Ectodermal cell (in vitro differentiated cells): ENCODE measurements around the gene COL6A3.

ENCODE experiments used
- H3K27ac ChIP-seq: 2 replicates; pipeline ENCODE4 v1.7.0; 2013; ENCODE audit warnings: mild to moderate bottlenecking, low read depth, low read length; ENCODE audit not compliant: insufficient read depth, poor library complexity, severe bottlenecking
- H3K27me3 ChIP-seq: 2 replicates; pipeline ENCODE4 v1.7.0; 2013; ENCODE audit warnings: mild to moderate bottlenecking, low read length; ENCODE audit not compliant: insufficient read depth, control insufficient read depth, poor library complexity, severe bottlenecking
- H3K36me3 ChIP-seq: one replicate; pipeline ENCODE4 v1.7.0; 2013; ENCODE audit warnings: low read length; ENCODE audit not compliant: control insufficient read depth, insufficient read depth
- H3K4me1 ChIP-seq: one replicate; pipeline ENCODE4 v1.7.0; 2013; ENCODE audit warnings: low read length; ENCODE audit not compliant: control insufficient read depth, insufficient read depth
- H3K4me3 ChIP-seq: 2 replicates; pipeline ENCODE4 v1.7.0; 2013; ENCODE audit warnings: low read depth, low read length, control low read depth; ENCODE audit not compliant: insufficient read depth
- H3K9me3 ChIP-seq: 2 replicates; pipeline ENCODE4 v1.7.0; 2013; ENCODE audit warnings: mild to moderate bottlenecking, low read length, moderate library complexity; ENCODE audit not compliant: control insufficient read depth
- WGBS, 2 experiments: methylation state at CpG; one replicate each; pipeline ENCODE4 v1.1.7; 2013; ENCODE audit warnings: missing lambda C conversion rate in 2 of 2; 5-methylcytosine and 5-hydroxymethylcytosine counted together

Gene COL6A3

GRCh38 chr2:237431372-237431771, 17.4 kb upstream of the COL6A3 start:
- WGBS, 2 experiments, result 85% methylated on average over 1 of the region's 1 CpG; no CpG with 5 or more reads in 1 of the 2 experiments
- no peaks in the 10 kb centered on the region for H3K9me3 ChIP-seq
- H3K27me3 ChIP-seq, result no peaks in the 10 kb centered on the region
- H3K4me1 ChIP-seq, result peaks cover 3% of the 10 kb centered on the region
- H3K36me3 ChIP-seq, result no peaks in the 10 kb centered on the region
- no peak overlapping the region for H3K27ac ChIP-seq
- H3K4me3 ChIP-seq, result no peak overlapping the region

DNA sequence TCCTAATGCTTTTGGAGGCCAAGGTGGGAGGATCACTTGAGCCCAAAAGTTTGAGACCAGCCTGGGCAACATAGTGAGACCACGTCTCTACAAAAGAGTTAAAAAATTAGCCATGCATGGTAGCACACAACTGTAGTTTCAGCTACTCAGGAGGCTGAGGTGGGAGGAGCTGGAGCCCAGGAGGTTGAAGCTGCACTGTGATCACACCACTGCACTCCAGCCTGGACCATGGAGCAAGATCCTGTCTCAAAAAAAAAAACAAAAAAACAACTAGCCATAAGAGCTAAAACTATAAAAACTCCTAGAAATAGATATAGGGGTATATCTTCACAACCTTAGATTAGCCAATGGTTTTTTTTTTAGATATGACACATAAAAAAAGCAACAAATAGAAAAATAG, 16.9 kb upstream of the COL6A3 start:
- Histone ChIP-seq H3K27me3 (no peaks in the 10 kb centered on the region), H3K36me3 (no peaks in the 10 kb centered on the region), H3K4me3 (no peak overlapping the region), H3K4me1 (peaks cover 3% of the 10 kb centered on the region), H3K9me3 (no peaks in the 10 kb centered on the region), H3K27ac (no peak overlapping the region)
- WGBS, 2 experiments, result 86 to 94% methylated on average over 1 of the region's 1 CpG

DNA sequence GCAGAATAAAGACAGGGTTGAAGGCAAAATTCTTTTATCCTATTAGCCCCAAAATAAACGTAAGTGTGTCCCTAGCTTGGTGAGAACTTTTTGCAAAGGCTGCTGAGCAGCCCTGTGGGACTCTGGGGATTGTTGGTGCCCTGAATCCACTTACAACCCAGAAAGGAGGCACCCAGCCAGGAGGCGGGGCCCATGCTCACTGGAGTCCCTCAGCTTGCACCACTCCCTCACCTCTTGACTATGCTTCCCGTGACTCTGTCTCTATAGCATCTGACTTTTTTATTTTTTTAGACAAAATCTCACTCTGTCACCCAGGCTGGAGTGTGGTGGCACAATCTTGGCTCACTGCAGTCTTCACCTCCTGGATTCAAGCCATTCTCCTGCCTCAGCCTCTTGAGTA, 15.8 kb upstream of the COL6A3 start:
- Histone ChIP-seq H3K36me3 (no peaks in the 10 kb centered on the region), H3K27me3 (no peaks in the 10 kb centered on the region), H3K4me3 (no peak overlapping the region), H3K27ac (no peak overlapping the region), H3K4me1 (peaks cover 3% of the 10 kb centered on the region), H3K9me3 (no peaks in the 10 kb centered on the region)
- 86 to 90% methylated on average over 3 of the region's 3 CpGs for WGBS, 2 experiments

DNA sequence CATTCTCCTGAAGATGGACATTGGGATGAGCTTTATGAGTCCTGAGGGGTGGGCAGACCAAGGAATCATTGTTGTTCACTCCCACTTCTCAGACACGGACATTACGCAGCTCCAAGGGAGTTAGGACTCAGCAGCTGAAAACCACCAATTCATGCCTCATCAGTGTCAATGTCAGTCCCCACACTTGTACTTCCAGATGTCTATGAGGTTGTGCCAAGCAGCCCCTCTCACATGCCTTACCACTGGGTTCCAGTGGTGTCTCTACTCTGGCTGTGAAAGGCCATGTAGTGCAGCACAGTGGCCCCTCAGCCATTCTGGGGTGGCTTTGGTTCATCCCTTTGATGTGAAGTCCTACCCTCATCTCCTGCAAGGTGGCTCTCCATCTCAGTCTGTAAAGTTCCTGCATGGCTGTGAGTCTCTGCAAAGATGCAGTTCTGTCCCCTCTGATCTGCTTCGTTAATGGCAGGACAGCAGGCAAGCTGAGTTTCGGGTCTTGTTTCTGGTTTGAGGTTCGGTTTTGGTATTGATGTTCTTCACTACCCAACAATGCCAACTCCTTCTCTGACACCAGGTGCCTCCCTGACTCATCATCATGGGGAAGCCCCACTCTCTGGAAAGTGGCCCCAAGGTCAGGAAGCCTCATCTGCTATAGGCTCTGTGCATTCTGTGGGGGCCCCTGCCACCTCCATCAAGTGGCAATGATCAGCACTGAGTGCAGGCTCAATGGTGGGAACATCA, 14.0 kb upstream of the COL6A3 start:
- Histone ChIP-seq H3K9me3 (no peaks in the 10 kb centered on the region), H3K4me3 (no peak overlapping the region), H3K4me1 (no peaks in the 10 kb centered on the region), H3K27ac (no peak overlapping the region), H3K36me3 (no peaks in the 10 kb centered on the region), H3K27me3 (no peaks in the 10 kb centered on the region)
- 92 to 96% methylated on average over 5 of the region's 5 CpGs for WGBS, 2 experiments

DNA sequence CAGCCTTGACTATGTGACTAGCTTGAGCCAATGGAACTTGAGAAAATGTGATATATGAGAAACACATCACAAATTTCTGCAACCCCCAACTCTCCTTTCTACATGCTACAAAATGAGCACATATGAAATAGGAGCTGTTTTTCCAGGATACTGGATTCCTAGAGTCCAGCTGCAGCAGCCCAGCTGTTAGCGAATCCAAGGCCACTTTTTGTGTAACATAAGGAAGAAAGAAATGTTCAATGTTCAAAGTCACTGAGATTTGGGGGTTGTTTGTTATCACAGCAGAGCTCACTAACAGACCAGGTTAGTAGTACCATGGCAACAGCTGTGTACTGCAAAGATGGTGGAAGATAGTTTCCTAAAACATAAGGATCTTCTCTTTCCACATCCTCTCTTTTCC, 12.6 kb upstream of the COL6A3 start:
- 92 to 97% methylated on average over 1 of the region's 1 CpG for WGBS, 2 experiments
- Histone ChIP-seq H3K27me3 (peaks cover 6% of the 10 kb centered on the region), H3K4me3 (no peak overlapping the region), H3K9me3 (no peaks in the 10 kb centered on the region), H3K4me1 (no peaks in the 10 kb centered on the region), H3K36me3 (no peaks in the 10 kb centered on the region), H3K27ac (no peak overlapping the region)

GRCh38 chr2:237425320-237425719, 11.4 kb upstream of the COL6A3 start:
- peaks cover 9% of the 10 kb centered on the region for H3K27me3 ChIP-seq
- no peaks in the 10 kb centered on the region for H3K4me1 ChIP-seq
- 63 to 68% methylated on average over 2 to 3 of the region's 3 CpGs for WGBS, 2 experiments
- no peaks in the 10 kb centered on the region for H3K36me3 ChIP-seq
- H3K9me3 ChIP-seq, result no peaks in the 10 kb centered on the region
- H3K4me3 ChIP-seq, result no peak overlapping the region
- H3K27ac ChIP-seq, result no peak overlapping the region

DNA sequence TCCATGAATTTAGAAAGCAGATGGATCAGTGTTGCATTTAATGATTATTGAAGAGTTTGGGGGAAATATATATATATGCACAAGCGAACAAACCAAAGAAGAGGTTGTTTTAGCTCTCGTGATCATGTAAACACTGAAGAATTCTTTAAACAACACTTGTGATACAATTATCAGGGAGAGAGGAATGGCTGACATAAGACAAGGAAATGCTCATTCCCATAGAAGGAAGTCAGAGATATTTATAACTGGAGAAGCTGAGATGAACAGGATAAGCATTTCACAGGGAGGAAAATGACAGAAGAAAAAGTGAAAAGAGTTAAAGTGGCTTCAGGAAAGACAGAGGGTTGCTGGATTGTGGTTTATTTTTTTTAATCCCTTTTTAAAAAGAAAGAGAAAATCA, 10.6 kb upstream of the COL6A3 start:
- Histone ChIP-seq H3K4me3 (no peak overlapping the region), H3K4me1 (no peaks in the 10 kb centered on the region), H3K27me3 (peaks cover 9% of the 10 kb centered on the region), H3K27ac (no peak overlapping the region), H3K9me3 (no peaks in the 10 kb centered on the region), H3K36me3 (no peaks in the 10 kb centered on the region)
- 94 to 95% methylated on average over 2 of the region's 2 CpGs for WGBS, 2 experiments

DNA sequence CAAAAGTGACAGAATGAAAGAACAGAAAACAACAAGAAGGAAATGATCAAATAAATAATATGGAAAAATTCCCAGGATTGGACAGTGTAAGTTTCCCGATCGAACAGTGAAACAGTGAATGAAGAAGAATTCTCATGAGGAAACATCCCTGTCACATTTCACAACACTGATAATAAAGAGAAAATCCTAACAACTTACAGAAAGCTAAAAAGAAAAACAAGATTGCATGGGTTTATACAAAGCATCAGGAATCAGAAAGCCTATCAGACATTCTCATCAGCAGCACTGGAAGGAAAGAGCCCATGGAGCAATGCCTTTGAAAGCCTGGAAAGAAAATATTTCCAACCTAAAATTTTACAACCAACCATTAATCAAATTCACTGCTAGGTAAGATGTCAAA, 9.9 kb upstream of the COL6A3 start:
- no peaks in the 10 kb centered on the region for H3K4me1 ChIP-seq
- peaks cover 9% of the 10 kb centered on the region for H3K27me3 ChIP-seq
- H3K27ac ChIP-seq, result no peak overlapping the region
- 82% methylated on average over 2 of the region's 2 CpGs; no CpG with 5 or more reads in 1 of the 2 experiments for WGBS, 2 experiments
- H3K36me3 ChIP-seq, result no peaks in the 10 kb centered on the region
- no peaks in the 10 kb centered on the region for H3K9me3 ChIP-seq
- H3K4me3 ChIP-seq, result no peak overlapping the region

DNA sequence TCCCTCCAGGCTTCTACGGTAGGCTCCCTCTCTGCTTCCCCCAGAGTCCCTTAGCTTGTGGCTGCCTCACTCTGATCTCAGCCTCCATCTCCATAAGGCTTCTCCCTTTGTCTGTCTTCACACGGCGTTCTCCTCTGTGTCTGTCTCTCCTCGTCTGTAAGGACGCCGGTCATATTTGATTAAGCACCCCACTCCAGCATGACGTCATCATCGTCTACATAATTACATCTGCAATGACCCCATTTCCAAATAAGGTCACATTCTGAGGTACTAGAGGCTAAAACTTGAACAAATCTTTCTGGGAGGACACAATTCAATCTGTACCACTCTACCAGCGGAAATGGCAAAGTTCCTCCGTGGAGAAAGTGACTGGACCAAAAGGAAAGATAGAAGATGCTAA, 8.3 kb upstream of the COL6A3 start:
- Histone ChIP-seq H3K4me1 (no peaks in the 10 kb centered on the region), H3K27me3 (peaks cover 9% of the 10 kb centered on the region), H3K27ac (no peak overlapping the region), H3K4me3 (no peak overlapping the region), H3K36me3 (no peaks in the 10 kb centered on the region), H3K9me3 (no peaks in the 10 kb centered on the region)
- 87 to 95% methylated on average over 9 to 10 of the region's 10 CpGs for WGBS, 2 experiments

GRCh38 chr2:237421542-237422116, 7.7 kb upstream of the COL6A3 start:
- Histone ChIP-seq H3K36me3 (no peaks in the 10 kb centered on the region), H3K27me3 (peaks cover 9% of the 10 kb centered on the region), H3K27ac (no peak overlapping the region), H3K4me1 (no peaks in the 10 kb centered on the region), H3K9me3 (no peaks in the 10 kb centered on the region), H3K4me3 (no peak overlapping the region)
- 34% methylated on average over 23 of the region's 23 CpGs for WGBS, 2 experiments
